H1 (cell line): ENCODE measurements around the gene WDFY4. TPM values are rescaled to one million over a fixed set of nuclear protein-coding genes. Genes with fewer than 3 reads are reported as not detected.

Source experiments
- CTCF ChIA-PET: fragments of 300-600 bp; sonication (Branson Sonifier 250); formaldehyde crosslinking; loops from one replicate; lab custom pipeline; 2021; ENCODE audit not compliant: partially characterized antibody; lab: Charles Lee
- POLR2A ChIA-PET: fragments of 300-600 bp; sonication (Branson Sonifier 250); formaldehyde crosslinking; loops from one replicate; lab custom pipeline; 2021; ENCODE audit warnings: inconsistent platforms; ENCODE audit not compliant: partially characterized antibody; lab: Charles Lee
- DNase-seq, 2 experiments: peaks; one replicate each; pipeline versions ENCODE4 v3.0.0 to v3.0.0-alpha.2; 2010 to 2022; ENCODE audit warnings: low spot score in 2 of 2, low read depth in 1 of 2, mixed read lengths in 1 of 2
- FAIRE-seq: peaks from 2 replicates; lab custom pipeline; 2011; peaks lifted over from hg19 to GRCh38; lab: Jason Lieb, UNC
- H2AFZ ChIP-seq: 2 replicates; pipeline ENCODE4 v1.8.1; 2012; ENCODE audit warnings: low read length, inconsistent platforms
- H2AK5ac ChIP-seq: 2 replicates; pipeline ENCODE4 v1.6.1; 2013; ENCODE audit warnings: low read depth, low read length
- H2BK120ac ChIP-seq: replicated peaks from 2 replicates; pipeline ENCODE3; 2013; ENCODE audit warnings: low read depth, low read length, inconsistent platforms
- H2BK12ac ChIP-seq: 2 replicates; pipeline ENCODE4 v1.6.1; 2013; ENCODE audit warnings: low read depth, low read length
- H2BK15ac ChIP-seq: 2 replicates; pipeline ENCODE4 v1.6.1; 2013; ENCODE audit warnings: low read length
- H2BK20ac ChIP-seq: 2 replicates; pipeline ENCODE4 v1.6.1; 2013; ENCODE audit warnings: low read length
- H2BK5ac ChIP-seq: 2 replicates; pipeline ENCODE4 v1.6.1; 2013; ENCODE audit warnings: low read depth, low read length
- H3K14ac ChIP-seq: 2 replicates; pipeline ENCODE4 v1.6.1; 2013; ENCODE audit warnings: inconsistent platforms; ENCODE audit not compliant: insufficient read length
- H3K18ac ChIP-seq: 2 replicates; pipeline ENCODE4 v1.6.1; 2013; ENCODE audit warnings: low read length; ENCODE audit errors: extremely low read depth
- H3K23ac ChIP-seq: 2 replicates; pipeline ENCODE4 v1.6.1; 2013; ENCODE audit warnings: inconsistent platforms; ENCODE audit not compliant: insufficient read length
- H3K23me2 ChIP-seq: 2 replicates; pipeline ENCODE4 v1.6.1; 2013; ENCODE audit warnings: low read depth, low read length
- H3K27ac ChIP-seq: 2 replicates; pipeline ENCODE4 v1.6.1; 2011; ENCODE audit warnings: low read depth, low read length, inconsistent platforms
- H3K27me3 ChIP-seq, 4 experiments: replicated peaks in 1 of 4; 1 replicate in 1 of 4; 2 replicates in 3 of 4; pipeline versions ENCODE4 v1.6.1 to v1.8.1; 2011 to 2013; ENCODE audit warnings: low read length in 3 of 4, mild to moderate bottlenecking in 3 of 4, inconsistent platforms in 2 of 4, mixed read lengths in 2 of 4, moderate library complexity in 1 of 4; ENCODE audit not compliant: control insufficient read depth in 3 of 4, insufficient read depth in 3 of 4; ENCODE audit errors: extremely low read depth in 1 of 4
- H3K36me3 ChIP-seq, 4 experiments: 2 replicates each; pipeline versions ENCODE4 v1.6.1 to v1.8.1; 2011 to 2013; ENCODE audit warnings: mild to moderate bottlenecking in 4 of 4, low read length in 3 of 4, moderate library complexity in 2 of 4, control low read depth in 1 of 4, inconsistent platforms in 1 of 4; ENCODE audit not compliant: insufficient read depth in 4 of 4, control insufficient read depth in 2 of 4
- H3K4ac ChIP-seq: replicated peaks from 2 replicates; pipeline ENCODE3; 2013; ENCODE audit warnings: low read length, low read depth, mixed read lengths, inconsistent platforms; ENCODE audit not compliant: insufficient read length
- H3K4me1 ChIP-seq, 4 experiments: replicated peaks in 1 of 4; 1 replicate in 1 of 4; 2 replicates in 3 of 4; pipeline versions ENCODE4 v1.6.1 to v1.8.1; 2011 to 2013; ENCODE audit warnings: low read length in 3 of 4, inconsistent platforms in 2 of 4, mixed read lengths in 1 of 4; ENCODE audit not compliant: insufficient read depth in 4 of 4, control insufficient read depth in 3 of 4
- H3K4me2 ChIP-seq, 2 experiments: 2 replicates each; pipeline versions ENCODE4 v1.6.1 to v1.8.1; 2011 to 2013; ENCODE audit warnings: low read depth in 2 of 2, low read length in 2 of 2, control low read depth in 1 of 2, inconsistent platforms in 1 of 2, mild to moderate bottlenecking in 1 of 2; ENCODE audit not compliant: insufficient read depth in 1 of 2
- H3K4me3 ChIP-seq, 4 experiments: fragments of 200-600, 300-600 bp in 1 of 4; sonication (generic), shearing (Covaris generic), sonication (Bioruptor Twin) in 1 of 4; 2 replicates each; pipeline versions ENCODE4 v1.5.1 to v1.8.1; 2011 to 2016; ENCODE audit warnings: low read length in 4 of 4, low read depth in 3 of 4, control low read depth in 2 of 4, inconsistent platforms in 2 of 4, mild to moderate bottlenecking in 2 of 4, mixed read lengths in 1 of 4, moderate library complexity in 1 of 4; ENCODE audit not compliant: insufficient read depth in 2 of 4; ENCODE audit errors: extremely low read depth in 1 of 4
- H3K56ac ChIP-seq: replicated peaks from 2 replicates; pipeline ENCODE3; 2013; ENCODE audit warnings: low read depth, mild to moderate bottlenecking, mixed read lengths, low read length, inconsistent platforms; ENCODE audit not compliant: insufficient read length
- H3K79me1 ChIP-seq: 2 replicates; pipeline ENCODE4 v1.6.1; 2013; ENCODE audit warnings: low read depth, low read length, control low read depth
- H3K79me2 ChIP-seq, 2 experiments: 2 replicates each; pipeline versions ENCODE4 v1.6.1 to v1.8.1; 2012 to 2013; ENCODE audit warnings: low read length in 2 of 2, mild to moderate bottlenecking in 2 of 2, inconsistent platforms in 1 of 2; ENCODE audit not compliant: insufficient read depth in 2 of 2, control insufficient read depth in 1 of 2
- H3K9ac ChIP-seq, 4 experiments: replicated peaks in 1 of 4; 1 replicate in 1 of 4; 2 replicates in 3 of 4; pipeline versions ENCODE4 v1.6.1 to v1.8.1; 2011 to 2013; ENCODE audit warnings: low read depth in 3 of 4, low read length in 3 of 4, control low read depth in 2 of 4, mild to moderate bottlenecking in 2 of 4, moderate library complexity in 2 of 4, inconsistent platforms in 1 of 4; ENCODE audit errors: extremely low read depth in 1 of 4
- H3K9me3 ChIP-seq, 2 experiments: 2 replicates each; pipeline versions ENCODE4 v1.6.1 to v1.8.1; 2012 to 2013; ENCODE audit warnings: mild to moderate bottlenecking in 2 of 2, moderate library complexity in 2 of 2, control low read depth in 1 of 2, inconsistent platforms in 1 of 2, low read depth in 1 of 2, low read length in 1 of 2, mixed read lengths in 1 of 2; ENCODE audit not compliant: insufficient read depth in 2 of 2
- H4K20me1 ChIP-seq, 2 experiments: replicated peaks in 1 of 2; 2 replicates each; pipeline versions ENCODE3 to v1.8.1; 2011 to 2013; ENCODE audit warnings: inconsistent platforms in 2 of 2, low read length in 2 of 2, mild to moderate bottlenecking in 1 of 2; ENCODE audit not compliant: insufficient read depth in 2 of 2, control insufficient read depth in 1 of 2
- H4K5ac ChIP-seq: 2 replicates; pipeline ENCODE4 v1.6.1; 2013; ENCODE audit warnings: low read length, low read depth, mixed read lengths, inconsistent platforms; ENCODE audit not compliant: insufficient read length
- H4K8ac ChIP-seq: 2 replicates; pipeline ENCODE4 v1.8.0; 2013; ENCODE audit warnings: mild to moderate bottlenecking, moderate library complexity, low read length, inconsistent platforms; ENCODE audit not compliant: insufficient read depth; ENCODE audit errors: extremely low read depth
- H4K91ac ChIP-seq: replicated peaks from 2 replicates; pipeline ENCODE3; 2013; ENCODE audit warnings: low read length, mixed read lengths, inconsistent platforms; ENCODE audit not compliant: insufficient read length
- CHD1 ChIP-seq: IDR thresholded peaks from 2 replicates; pipeline ENCODE4 v1.6.1; 2012; ENCODE audit warnings: low read depth, low read length, improper control_type of control experiment
- EZH2 ChIP-seq: fragments of 200-600 bp; sonication (generic); IDR thresholded peaks from 2 replicates; pipeline ENCODE4 v1.7.1; 2012; ENCODE audit warnings: low read depth, mild to moderate bottlenecking, moderate library complexity, low read length, inconsistent platforms; ENCODE audit not compliant: severe bottlenecking
- HDAC2 ChIP-seq, 2 experiments: fragments of 300-600 bp in 1 of 2; sonication (generic) in 1 of 2; IDR thresholded peaks; 2 replicates each; pipeline ENCODE4 v1.6.1; 2011 to 2012; ENCODE audit warnings: low read depth in 2 of 2, low read length in 2 of 2, mild to moderate bottlenecking in 2 of 2, moderate library complexity in 2 of 2, borderline replicate concordance in 1 of 2, inconsistent platforms in 1 of 2
- WGBS, 2 experiments: shearing (Covaris generic) in 1 of 2; methylation state at CpG; one replicate each; pipeline versions ENCODE4 v1.1.6 to v1.1.7; 2013 to 2015; ENCODE audit warnings: low lambda C conversion rate in 2 of 2, mixed read lengths in 2 of 2, inconsistent platforms in 1 of 2, low coverage in 1 of 2, missing lambda C conversion rate in 1 of 2; ENCODE audit not compliant: insufficient replicate concordance in 2 of 2, insufficient coverage in 1 of 2, insufficient read length in 1 of 2; ENCODE audit errors: extremely low coverage in 1 of 2, missing lambda C conversion rate in 1 of 2; 5-methylcytosine and 5-hydroxymethylcytosine counted together
- polyA plus RNA-seq, 7 experiments: library from polyadenylated mRNA; depleted of rRNA in 3 of 7; stranded (reverse) in 5 of 7; unstranded in 2 of 7; fragments of >200 nt in 5 of 7; fragments of 200-250 nt in 2 of 7; gene quantifications; 1 replicate in 5 of 7; 2 replicates in 1 of 7; 4 replicates in 1 of 7; pipeline versions ENCODE4 v1.2.1 to v1.2.3, GENCODE V29; 2011 to 2013; ENCODE audit warnings: missing spikeins in 2 of 7, mixed read lengths in 2 of 7
- total RNA-seq: library from RNA; stranded (reverse); fragmentation: NEBNext Ultra II Directional; extraction: Animal tissue kit (Norgen Biotek cat#: 25700); gene quantifications from 2 replicates; pipeline ENCODE4 v1.2.1, GENCODE V29; 2021
- TF ChIP-seq, protein P1 (sequence below): IDR thresholded peaks from 2 replicates; pipeline ENCODE4 v1.6.1; 2011; ENCODE audit warnings: low read depth, mild to moderate bottlenecking, low read length; ENCODE audit not compliant: insufficient read depth
- TF ChIP-seq, protein P2 (sequence below), 3 experiments: IDR thresholded peaks; 1 replicate in 2 of 3; 2 replicates in 1 of 3; pipeline versions ENCODE4 v1.5.1 to v1.6.1; 2011; ENCODE audit warnings: low read length in 3 of 3, mild to moderate bottlenecking in 3 of 3, inconsistent platforms in 2 of 3, low read depth in 1 of 3, moderate library complexity in 1 of 3; ENCODE audit not compliant: insufficient read depth in 1 of 3; ENCODE audit errors: control extremely low read depth in 1 of 3

The WDFY4 gene
- total and polyA plus RNA-seq, 2 of the 8 experiments (the other 6 are each of a cell fraction or from before 2014, with no cell fraction given) = not detected

- no peak overlapping the region for H3K27ac ChIP-seq
- TF ChIP-seq EZH2 = no peak
- no peak for TF ChIP-seq HDAC2 (IDR thresholded peaks at IDR 0.05; ENCODE audit: borderline replicate concordance in 1 of 2, low read depth in 2 of 2, low read length in 2 of 2)
- no peak for TF ChIP-seq CHD1
- TF ChIP-seq, protein P1, sequence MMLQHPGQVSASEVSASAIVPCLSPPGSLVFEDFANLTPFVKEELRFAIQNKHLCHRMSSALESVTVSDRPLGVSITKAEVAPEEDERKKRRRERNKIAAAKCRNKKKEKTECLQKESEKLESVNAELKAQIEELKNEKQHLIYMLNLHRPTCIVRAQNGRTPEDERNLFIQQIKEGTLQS = no peak
- TF ChIP-seq, protein P2, sequence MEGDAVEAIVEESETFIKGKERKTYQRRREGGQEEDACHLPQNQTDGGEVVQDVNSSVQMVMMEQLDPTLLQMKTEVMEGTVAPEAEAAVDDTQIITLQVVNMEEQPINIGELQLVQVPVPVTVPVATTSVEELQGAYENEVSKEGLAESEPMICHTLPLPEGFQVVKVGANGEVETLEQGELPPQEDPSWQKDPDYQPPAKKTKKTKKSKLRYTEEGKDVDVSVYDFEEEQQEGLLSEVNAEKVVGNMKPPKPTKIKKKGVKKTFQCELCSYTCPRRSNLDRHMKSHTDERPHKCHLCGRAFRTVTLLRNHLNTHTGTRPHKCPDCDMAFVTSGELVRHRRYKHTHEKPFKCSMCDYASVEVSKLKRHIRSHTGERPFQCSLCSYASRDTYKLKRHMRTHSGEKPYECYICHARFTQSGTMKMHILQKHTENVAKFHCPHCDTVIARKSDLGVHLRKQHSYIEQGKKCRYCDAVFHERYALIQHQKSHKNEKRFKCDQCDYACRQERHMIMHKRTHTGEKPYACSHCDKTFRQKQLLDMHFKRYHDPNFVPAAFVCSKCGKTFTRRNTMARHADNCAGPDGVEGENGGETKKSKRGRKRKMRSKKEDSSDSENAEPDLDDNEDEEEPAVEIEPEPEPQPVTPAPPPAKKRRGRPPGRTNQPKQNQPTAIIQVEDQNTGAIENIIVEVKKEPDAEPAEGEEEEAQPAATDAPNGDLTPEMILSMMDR (IDR thresholded peaks at IDR 0.05; ENCODE audit: control extremely low read depth in 1 of 3, insufficient read depth in 1 of 3, low read depth in 1 of 3, low read length in 3 of 3) = no peak
Measured at GRCh38 chr10:48842231-48842630, 157.6 kb downstream of the WDFY4 start.

More at GRCh38 chr10:48842231-48842630, 157.6 kb downstream of the WDFY4 start:
- no peak overlapping the region for H2BK15ac ChIP-seq
- no peak overlapping the region for H2BK20ac ChIP-seq
- no peaks in the 10 kb centered on the region for H3K79me1 ChIP-seq
- ChIA-PET CTCF (interaction anchor here (0.6 to 1.2 kb wide), 4 partner anchors 9 to 101 kb away, joined by 3 read pairs; no protein-coding TSS in a partner anchor), POLR2A (no interaction called here)
- H4K20me1 ChIP-seq = no peaks in the 10 kb centered on the region
- H3K23ac ChIP-seq = no peak overlapping the region
- no peak overlapping the region for H3K4me2 ChIP-seq
- no peak overlapping the region for H3K56ac ChIP-seq
- no peak overlapping the region for H2BK12ac ChIP-seq
- H4K5ac ChIP-seq = no peak overlapping the region
- H3K27me3 ChIP-seq = no peaks in the 10 kb centered on the region
- peaks cover 0 to 2% (median 0%) of the 10 kb centered on the region in 4 experiments; a peak in 1 of 7 replicates for H3K4me1 ChIP-seq
- no peak overlapping the region for H3K18ac ChIP-seq
- DNase-seq (no peak), FAIRE-seq (no peak)
- no peak overlapping the region for H4K8ac ChIP-seq
- H3K36me3 ChIP-seq = no peaks in the 10 kb centered on the region
- no peak overlapping the region for H4K91ac ChIP-seq
- no peak overlapping the region for H2AFZ ChIP-seq
- H3K23me2 ChIP-seq = peaks cover 1% of the 10 kb centered on the region; the same call in 1 of the 2 replicates
- H2AK5ac ChIP-seq = no peak overlapping the region
- no peaks in the 10 kb centered on the region for H3K9me3 ChIP-seq
- no peak overlapping the region for H2BK5ac ChIP-seq
- no peak overlapping the region for H3K9ac ChIP-seq
- no peak overlapping the region for H3K14ac ChIP-seq
- no peak overlapping the region for H3K4me3 ChIP-seq
- H3K79me2 ChIP-seq = no peaks in the 10 kb centered on the region
- H3K4ac ChIP-seq = no peak overlapping the region
- WGBS, 2 experiments = 91% methylated on average over 11 of the region's 11 CpGs; no CpG with 5 or more reads in 1 of the 2 experiments
- no peak overlapping the region for H2BK120ac ChIP-seq
